ENCODE results near the gene STAG1.

STAG1 gene

DNA sequence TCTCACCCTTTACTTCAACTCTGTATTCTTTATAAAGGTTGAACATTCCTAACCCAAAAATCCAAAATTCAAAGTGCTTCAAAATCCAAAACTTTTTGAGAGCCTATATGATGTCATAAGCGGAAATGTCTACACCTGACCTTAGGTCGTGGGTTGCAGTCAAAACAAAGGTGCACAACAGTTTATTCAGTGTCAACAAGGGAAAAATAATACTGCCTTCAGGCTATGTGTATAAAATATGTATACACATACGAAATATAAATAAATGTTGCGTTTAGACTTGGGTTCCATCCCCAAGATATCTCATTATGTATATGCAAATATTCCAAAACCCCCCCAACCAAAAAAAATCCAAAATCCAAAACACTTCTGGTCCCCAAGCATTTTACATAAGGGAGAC is 90.9 kb downstream of the STAG1 start:
- Histone ChIP-seq H2AFZ (ENCODE audit: low read depth, low read length) (no peak overlapping the region), H3K27me3 (ENCODE audit: low read depth, low read length) (no peaks in the 10 kb centered on the region), H3K79me2 (ENCODE audit: low read length) (peaks cover 72% of the 10 kb centered on the region), H3K4me3 (ENCODE audit: low read length) (no peak overlapping the region), H3K36me3 (replicated peaks; ENCODE audit: low read depth, low read length) (no peaks in the 10 kb centered on the region), H3K4me1 (ENCODE audit: low read length) (peaks cover 3% of the 10 kb centered on the region; the same call in 1 of the 2 replicates), H3K27ac (ENCODE audit: low read length) (no peak overlapping the region), H4K20me1 (ENCODE audit: insufficient read depth, low read length) (peaks cover 4% of the 10 kb centered on the region; the same call in 1 of the 2 replicates), H3K9me3 (ENCODE audit: insufficient read depth, low read length) (no peaks in the 10 kb centered on the region), H3K4me2 (ENCODE audit: low read length) (no peak overlapping the region), H3K9ac (ENCODE audit: low read length) (no peak overlapping the region)
- no peak for TF ChIP-seq EZH2phosphoT487 (IDR thresholded peaks at IDR 0.05; ENCODE audit: low read depth)

DNA sequence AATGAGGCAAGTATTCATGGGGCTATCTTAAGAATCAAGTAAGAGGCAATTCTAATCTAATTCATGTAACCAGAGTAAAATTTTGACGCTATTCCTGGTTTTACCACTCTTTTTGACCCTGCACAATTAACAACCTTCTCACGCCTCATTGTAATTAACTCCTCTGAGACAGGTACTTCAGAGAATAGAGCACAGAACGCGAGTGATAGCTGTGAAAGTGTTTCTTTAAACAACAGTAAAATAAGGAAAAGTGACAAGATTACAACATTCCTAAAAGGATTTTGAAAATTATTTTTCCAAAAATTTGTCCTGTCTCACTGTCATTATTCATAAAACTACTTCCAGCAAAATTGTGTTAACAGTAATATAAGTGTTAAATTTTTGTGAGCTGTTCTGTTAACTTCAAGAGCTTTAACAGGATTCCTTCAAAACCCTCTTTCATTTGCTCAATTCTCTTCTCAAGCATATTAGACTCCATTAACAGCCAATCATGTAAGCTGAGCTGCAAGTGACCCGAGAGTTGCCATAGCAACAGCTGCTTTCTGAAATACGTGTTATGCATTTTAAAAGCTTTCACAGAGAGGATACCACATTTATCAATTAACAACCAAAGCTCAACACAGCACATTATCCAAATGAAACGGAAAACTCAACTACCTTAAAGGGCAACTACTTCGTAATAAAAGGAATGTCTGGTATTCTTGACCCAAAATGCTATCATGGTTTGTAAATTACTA is 93.1 kb downstream of the STAG1 start:
- Histone ChIP-seq H2AFZ (ENCODE audit: low read depth, low read length) (no peak overlapping the region), H3K27me3 (ENCODE audit: low read depth, low read length) (no peaks in the 10 kb centered on the region), H3K27ac (ENCODE audit: low read length) (no peak overlapping the region), H3K4me1 (ENCODE audit: low read length) (peaks cover 3% of the 10 kb centered on the region; the same call in 1 of the 2 replicates), H3K36me3 (replicated peaks; ENCODE audit: low read depth, low read length) (peaks cover 8% of the 10 kb centered on the region), H3K4me2 (ENCODE audit: low read length) (no peak overlapping the region), H4K20me1 (ENCODE audit: insufficient read depth, low read length) (peaks cover 4% of the 10 kb centered on the region; the same call in 1 of the 2 replicates), H3K79me2 (ENCODE audit: low read length) (peaks cover 90% of the 10 kb centered on the region), H3K9ac (ENCODE audit: low read length) (no peak overlapping the region), H3K9me3 (ENCODE audit: insufficient read depth, low read length) (peaks cover 10% of the 10 kb centered on the region), H3K4me3 (ENCODE audit: low read length) (no peak overlapping the region)
- TF ChIP-seq, protein P1, sequence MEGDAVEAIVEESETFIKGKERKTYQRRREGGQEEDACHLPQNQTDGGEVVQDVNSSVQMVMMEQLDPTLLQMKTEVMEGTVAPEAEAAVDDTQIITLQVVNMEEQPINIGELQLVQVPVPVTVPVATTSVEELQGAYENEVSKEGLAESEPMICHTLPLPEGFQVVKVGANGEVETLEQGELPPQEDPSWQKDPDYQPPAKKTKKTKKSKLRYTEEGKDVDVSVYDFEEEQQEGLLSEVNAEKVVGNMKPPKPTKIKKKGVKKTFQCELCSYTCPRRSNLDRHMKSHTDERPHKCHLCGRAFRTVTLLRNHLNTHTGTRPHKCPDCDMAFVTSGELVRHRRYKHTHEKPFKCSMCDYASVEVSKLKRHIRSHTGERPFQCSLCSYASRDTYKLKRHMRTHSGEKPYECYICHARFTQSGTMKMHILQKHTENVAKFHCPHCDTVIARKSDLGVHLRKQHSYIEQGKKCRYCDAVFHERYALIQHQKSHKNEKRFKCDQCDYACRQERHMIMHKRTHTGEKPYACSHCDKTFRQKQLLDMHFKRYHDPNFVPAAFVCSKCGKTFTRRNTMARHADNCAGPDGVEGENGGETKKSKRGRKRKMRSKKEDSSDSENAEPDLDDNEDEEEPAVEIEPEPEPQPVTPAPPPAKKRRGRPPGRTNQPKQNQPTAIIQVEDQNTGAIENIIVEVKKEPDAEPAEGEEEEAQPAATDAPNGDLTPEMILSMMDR (IDR thresholded peaks at IDR 0.05; ENCODE audit: low read depth, low read length), result no peak
- TF ChIP-seq EZH2phosphoT487 (IDR thresholded peaks at IDR 0.05; ENCODE audit: low read depth), result no peak

DNA sequence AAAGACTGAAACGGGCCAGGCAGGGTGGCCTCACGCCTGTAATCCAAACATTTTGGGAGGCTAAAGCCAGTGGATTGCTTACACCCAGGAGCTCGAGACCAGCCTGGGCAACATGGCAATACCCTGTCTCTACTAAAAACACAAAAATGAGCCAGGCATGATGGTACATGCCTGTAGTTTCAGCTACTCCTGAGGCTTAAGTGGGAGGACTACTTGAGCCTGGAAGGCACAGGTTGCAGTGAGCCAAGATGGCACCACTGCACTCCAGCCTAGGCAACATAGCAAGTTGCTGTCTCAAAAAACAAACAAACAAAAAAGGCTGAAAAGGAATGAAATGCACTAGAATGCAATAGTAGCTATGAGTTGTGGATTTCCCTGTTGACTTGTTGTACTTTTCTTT is 94.7 kb downstream of the STAG1 start:
- Histone ChIP-seq H3K79me2 (ENCODE audit: low read length) (peaks cover 94% of the 10 kb centered on the region), H3K27me3 (ENCODE audit: low read depth, low read length) (no peaks in the 10 kb centered on the region), H3K4me3 (ENCODE audit: low read length) (no peak overlapping the region), H3K4me2 (ENCODE audit: low read length) (no peak overlapping the region), H3K9me3 (ENCODE audit: insufficient read depth, low read length) (peaks cover 13% of the 10 kb centered on the region), H2AFZ (ENCODE audit: low read depth, low read length) (no peak overlapping the region), H3K9ac (ENCODE audit: low read length) (no peak overlapping the region), H3K4me1 (ENCODE audit: low read length) (peaks cover 3% of the 10 kb centered on the region; the same call in 1 of the 2 replicates), H4K20me1 (ENCODE audit: insufficient read depth, low read length) (peaks cover 4% of the 10 kb centered on the region; the same call in 1 of the 2 replicates), H3K36me3 (replicated peaks; ENCODE audit: low read depth, low read length) (peaks cover 16% of the 10 kb centered on the region), H3K27ac (ENCODE audit: low read length) (no peak overlapping the region)
- TF ChIP-seq, protein P1 (IDR thresholded peaks at IDR 0.05; ENCODE audit: low read depth, low read length), result no peak
- TF ChIP-seq EZH2phosphoT487 (IDR thresholded peaks at IDR 0.05; ENCODE audit: low read depth), result no peak

DNA sequence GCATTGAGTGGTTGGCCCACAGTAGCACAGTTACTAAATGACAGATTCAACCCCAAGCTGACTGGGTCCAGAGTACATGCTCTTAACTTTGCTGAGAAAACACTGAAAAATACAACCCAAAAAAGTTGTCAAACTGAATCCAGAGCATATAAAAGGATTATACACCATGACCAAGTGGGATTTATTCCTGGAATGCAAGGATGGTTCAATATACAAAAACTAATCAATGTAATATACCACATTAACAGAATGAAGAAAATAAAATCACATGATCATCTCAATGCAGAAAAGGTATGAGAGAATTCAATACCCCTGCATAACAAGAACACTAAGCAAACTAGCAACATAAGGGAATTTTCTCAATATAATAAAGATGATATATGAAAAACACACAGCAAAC is 98.5 kb downstream of the STAG1 start:
- H3K36me3 ChIP-seq (replicated peaks; ENCODE audit: low read depth, low read length), result peaks cover 16% of the 10 kb centered on the region
- no peak overlapping the region for H3K4me3 ChIP-seq (ENCODE audit: low read length)
- H3K27me3 ChIP-seq (ENCODE audit: low read depth, low read length), result no peaks in the 10 kb centered on the region
- H3K9ac ChIP-seq (ENCODE audit: low read length), result no peak overlapping the region
- H2AFZ ChIP-seq (ENCODE audit: low read depth, low read length), result no peak overlapping the region
- peaks cover 5% of the 10 kb centered on the region for H3K4me1 ChIP-seq (ENCODE audit: low read length)
- no peak overlapping the region for H3K4me2 ChIP-seq (ENCODE audit: low read length)
- TF ChIP-seq EZH2phosphoT487 (IDR thresholded peaks at IDR 0.05; ENCODE audit: low read depth), result no peak
- TF ChIP-seq, protein P1 (IDR thresholded peaks at IDR 0.05; ENCODE audit: low read depth, low read length), result no peak
- peaks cover 87% of the 10 kb centered on the region for H3K79me2 ChIP-seq (ENCODE audit: low read length)
- peaks cover 13% of the 10 kb centered on the region for H3K9me3 ChIP-seq (ENCODE audit: insufficient read depth, low read length)
- H3K27ac ChIP-seq (ENCODE audit: low read length), result no peak overlapping the region
- H4K20me1 ChIP-seq (ENCODE audit: insufficient read depth, low read length), result peaks cover 3% of the 10 kb centered on the region; the same call in 1 of the 2 replicates

Measured in OCI-LY3 (cell line).